Ectodermal cell (in vitro differentiated cells): ENCODE data around the gene SNCG.
"Not testable (repeated sequence)": the region's sequence is repeated elsewhere in the genome, so short reads cannot be mapped to it uniquely, and the experiment has no call there.

Source experiments
- H3K27ac ChIP-seq: 2 replicates; pipeline ENCODE4 v1.7.0; 2013; ENCODE audit warnings: mild to moderate bottlenecking, low read depth, low read length; ENCODE audit not compliant: insufficient read depth, poor library complexity, severe bottlenecking
- H3K27me3 ChIP-seq: 2 replicates; pipeline ENCODE4 v1.7.0; 2013; ENCODE audit warnings: mild to moderate bottlenecking, low read length; ENCODE audit not compliant: insufficient read depth, control insufficient read depth, poor library complexity, severe bottlenecking
- H3K36me3 ChIP-seq: one replicate; pipeline ENCODE4 v1.7.0; 2013; ENCODE audit warnings: low read length; ENCODE audit not compliant: control insufficient read depth, insufficient read depth
- H3K4me1 ChIP-seq: one replicate; pipeline ENCODE4 v1.7.0; 2013; ENCODE audit warnings: low read length; ENCODE audit not compliant: control insufficient read depth, insufficient read depth
- H3K4me3 ChIP-seq: 2 replicates; pipeline ENCODE4 v1.7.0; 2013; ENCODE audit warnings: low read depth, low read length, control low read depth; ENCODE audit not compliant: insufficient read depth
- H3K9me3 ChIP-seq: 2 replicates; pipeline ENCODE4 v1.7.0; 2013; ENCODE audit warnings: mild to moderate bottlenecking, low read length, moderate library complexity; ENCODE audit not compliant: control insufficient read depth
- WGBS, 2 experiments: methylation state at CpG; one replicate each; pipeline ENCODE4 v1.1.7; 2013; ENCODE audit warnings: missing lambda C conversion rate in 2 of 2; 5-methylcytosine and 5-hydroxymethylcytosine counted together

The SNCG gene

GRCh38 chr10:86978457-86978856 lies 20.1 kb downstream of the SNCG start:
- H3K27ac ChIP-seq, H3K4me1 ChIP-seq, H3K27me3 ChIP-seq, H3K9me3 ChIP-seq, H3K4me3 ChIP-seq, H3K36me3 ChIP-seq: not testable (repeated sequence)
- 70 to 77% methylated on average over 3 of the region's 3 CpGs for WGBS, 2 experiments

GRCh38 chr10:86979296-86979818 lies 21.0 kb downstream of the SNCG start:
- Histone ChIP-seq H3K27ac (no peak overlapping the region), H3K9me3 (no peaks in the 10 kb centered on the region), H3K36me3 (no peaks in the 10 kb centered on the region), H3K4me3 (no peak overlapping the region), H3K4me1 (no peaks in the 10 kb centered on the region), H3K27me3 (no peaks in the 10 kb centered on the region)
- 71% methylated on average over 4 of the region's 4 CpGs for WGBS, 2 experiments

- no peaks in the 10 kb centered on the region for H3K27me3 ChIP-seq
- 66 to 68% methylated on average over 3 of the region's 3 CpGs for WGBS, 2 experiments
- no peak overlapping the region for H3K27ac ChIP-seq
- no peak overlapping the region for H3K4me3 ChIP-seq
- H3K9me3 ChIP-seq = no peaks in the 10 kb centered on the region
- H3K36me3 ChIP-seq = no peaks in the 10 kb centered on the region
- H3K4me1 ChIP-seq = no peaks in the 10 kb centered on the region
Observed at GRCh38 chr10:86979977-86980448, 21.6 kb downstream of the SNCG start.

- not testable (repeated sequence) for H3K9me3 ChIP-seq, H3K27ac ChIP-seq, H3K27me3 ChIP-seq, H3K36me3 ChIP-seq, H3K4me3 ChIP-seq, H3K4me1 ChIP-seq
- 78 to 89% methylated on average over 6 of the region's 6 CpGs for WGBS, 2 experiments
Observed at GRCh38 chr10:86981020-86981419, 22.6 kb downstream of the SNCG start.

GRCh38 chr10:86981716-86982115 lies 23.3 kb downstream of the SNCG start:
- no peak overlapping the region for H3K27ac ChIP-seq
- H3K36me3 ChIP-seq = no peaks in the 10 kb centered on the region
- 90 to 93% methylated on average over 4 of the region's 5 CpGs for WGBS, 2 experiments
- no peak overlapping the region for H3K4me3 ChIP-seq
- H3K27me3 ChIP-seq = no peaks in the 10 kb centered on the region
- no peaks in the 10 kb centered on the region for H3K4me1 ChIP-seq
- no peaks in the 10 kb centered on the region for H3K9me3 ChIP-seq

GRCh38 chr10:86984498-86984897 lies 26.1 kb downstream of the SNCG start:
- WGBS, 2 experiments = 79 to 100% methylated on average over 2 to 3 of the region's 4 CpGs
- H3K27me3 ChIP-seq, H3K4me3 ChIP-seq, H3K36me3 ChIP-seq, H3K27ac ChIP-seq, H3K9me3 ChIP-seq, H3K4me1 ChIP-seq: not testable (repeated sequence)

- 79% methylated on average over 1 of the region's 1 CpG for WGBS, 2 experiments
- H3K27ac ChIP-seq = no peak overlapping the region
- H3K27me3 ChIP-seq = no peaks in the 10 kb centered on the region
- no peaks in the 10 kb centered on the region for H3K9me3 ChIP-seq
- no peaks in the 10 kb centered on the region for H3K4me1 ChIP-seq
- H3K4me3 ChIP-seq = no peak overlapping the region
- no peaks in the 10 kb centered on the region for H3K36me3 ChIP-seq
Observed at GRCh38 chr10:86988520-86988919, 30.1 kb downstream of the SNCG start.

GRCh38 chr10:86991362-86991761 lies 33.0 kb downstream of the SNCG start:
- H3K36me3 ChIP-seq, H3K27ac ChIP-seq, H3K9me3 ChIP-seq, H3K27me3 ChIP-seq, H3K4me1 ChIP-seq, H3K4me3 ChIP-seq: not testable (repeated sequence)
- no CpG with 5 or more reads among the region's 12 CpGs for WGBS, 2 experiments

- H3K4me3 ChIP-seq = no peak overlapping the region
- H3K27me3 ChIP-seq = no peaks in the 10 kb centered on the region
- H3K4me1 ChIP-seq = no peaks in the 10 kb centered on the region
- H3K9me3 ChIP-seq = no peaks in the 10 kb centered on the region
- H3K27ac ChIP-seq = no peak overlapping the region
- H3K36me3 ChIP-seq = no peaks in the 10 kb centered on the region
Observed at GRCh38 chr10:86992456-86992855, 34.1 kb downstream of the SNCG start.

GRCh38 chr10:86992929-86993328 lies 34.5 kb downstream of the SNCG start:
- H3K27me3 ChIP-seq = no peaks in the 10 kb centered on the region
- H3K4me3 ChIP-seq = no peak overlapping the region
- H3K36me3 ChIP-seq = no peaks in the 10 kb centered on the region
- no peaks in the 10 kb centered on the region for H3K9me3 ChIP-seq
- 89% methylated on average over 2 of the region's 2 CpGs; no CpG with 5 or more reads in 1 of the 2 experiments for WGBS, 2 experiments
- H3K27ac ChIP-seq = no peak overlapping the region
- H3K4me1 ChIP-seq = no peaks in the 10 kb centered on the region

GRCh38 chr10:86999802-87000403 lies 41.5 kb downstream of the SNCG start:
- not testable (repeated sequence) for H3K36me3 ChIP-seq, H3K4me3 ChIP-seq, H3K4me1 ChIP-seq, H3K9me3 ChIP-seq, H3K27ac ChIP-seq, H3K27me3 ChIP-seq
- WGBS, 2 experiments = 91 to 92% methylated on average over 6 of the region's 6 CpGs
